ENCODE results near the gene RGS13.

GRCh38 chr1:192615055-192615454, 20.9 kb upstream of the RGS13 start:
- TF ChIP-seq EZH2 (IDR thresholded peaks at IDR 0.05; ENCODE audit: borderline replicate concordance, low read length) (no peak), CTCF (conservative IDR thresholded peaks at IDR 0.05 in 1 of 2, IDR thresholded peaks at IDR 0.05 in 1 of 2; ENCODE audit: extremely low read depth in 1 of 2, insufficient read depth in 1 of 2, low read depth in 1 of 2, low read length in 2 of 2) (no peak)

All from mammary epithelial cell (primary cell).